Measurements from ENCODE around the gene CCDC87. TPM values are rescaled to one million over a fixed set of nuclear protein-coding genes. Genes with fewer than 3 reads are reported as not detected.

CCDC87 gene
- total RNA-seq, 1 experiment from 2014 or later: 1.1 TPM

- Histone ChIP-seq H2AFZ (ENCODE audit: low read length) (no peak overlapping the region), H3K27ac (ENCODE audit: insufficient read length, low read depth, low read length) (no peak overlapping the region), H3K79me2 (ENCODE audit: insufficient read depth, low read length) (no peaks in the 10 kb centered on the region), H2BK20ac (ENCODE audit: low read depth, low read length, poor library complexity, severe bottlenecking) (no peak overlapping the region), H4K8ac (replicated peaks; ENCODE audit: insufficient read length, low read depth, low read length) (no peak overlapping the region), H3K23ac (ENCODE audit: insufficient read length, low read depth, low read length) (no peak overlapping the region), H3K56ac (ENCODE audit: insufficient read length, low read depth, low read length) (no peak overlapping the region), H3K4me1 (ENCODE audit: insufficient read depth, low read length) (no peaks in the 10 kb centered on the region), H4K20me1 (ENCODE audit: control insufficient read depth, insufficient read depth, insufficient read length) (no peaks in the 10 kb centered on the region), H2BK15ac (ENCODE audit: low read depth, low read length) (no peak overlapping the region), H3K9ac (ENCODE audit: extremely low read depth, insufficient read length, low read length) (no peak overlapping the region), H4K91ac (ENCODE audit: insufficient read length, low read depth, low read length) (no peak overlapping the region), H2AK5ac (ENCODE audit: insufficient read length, low read length) (no peak overlapping the region), H4K5ac (ENCODE audit: insufficient read length, low read depth, low read length) (peak overlapping the region; percentile 32), H3K9me3 (ENCODE audit: control insufficient read depth, low read depth, low read length) (no peaks in the 10 kb centered on the region), H3K27me3 (ENCODE audit: insufficient read depth, low read length) (no peaks in the 10 kb centered on the region), H3K23me2 (ENCODE audit: insufficient read length, low read depth, low read length, poor library complexity, severe bottlenecking) (no peaks in the 10 kb centered on the region), H3K18ac (ENCODE audit: insufficient read length, low read depth, low read length) (no peak overlapping the region), H2BK120ac (ENCODE audit: low read depth, low read length, poor library complexity, severe bottlenecking) (no peak overlapping the region), H3K4ac (ENCODE audit: low read depth, low read length) (no peak overlapping the region), H2BK12ac (ENCODE audit: insufficient read length, low read depth, low read length) (no peak overlapping the region), H3K79me1 (ENCODE audit: insufficient read depth, low read depth, low read length, poor library complexity, severe bottlenecking) (no peaks in the 10 kb centered on the region), H2BK5ac (ENCODE audit: insufficient read length, low read length) (no peak overlapping the region), H3T11ph (ENCODE audit: low read length) (no peak overlapping the region), H3K14ac (ENCODE audit: insufficient read depth, low read length) (no peak overlapping the region), H3K4me2 (ENCODE audit: insufficient read depth, insufficient read length, low read length) (no peak overlapping the region)
- WGBS (ENCODE audit: extremely low coverage, insufficient read length, low lambda C conversion rate): no CpG with 5 or more reads among the region's 4 CpGs
- Mint-ChIP-seq H3K36me3 (ENCODE audit: insufficient read depth in 1 of 3, low read depth in 3 of 3) (peaks cover 2 to 45% (median 36%) of the 10 kb centered on the region in 3 experiments; a peak in 5 of 7 replicates), H3K27me3 (ENCODE audit: low read depth) (no peaks in the 10 kb centered on the region; the same call in 1 of the 2 replicates), H3K4me1 (peaks cover 21% of the 10 kb centered on the region in 2 experiments), H3K9me3 (no peaks in the 10 kb centered on the region; a peak in 1 of 5 replicates), H3K4me3 (no peak overlapping the region), H3K27ac (peak overlapping the region in 1 of 3 experiments; percentile 19; a peak in 1 of 7 replicates)
- DNase-seq: no peak
- no peak for TF ChIP-seq CTCF (conservative IDR thresholded peaks at IDR 0.05)
These were observed 42.0 kb downstream of the CCDC87 start for GRCh38 chr11:66550887-66551286.

Data from H9 (cell line).